ENCODE data around the gene COL4A2.

DNA sequence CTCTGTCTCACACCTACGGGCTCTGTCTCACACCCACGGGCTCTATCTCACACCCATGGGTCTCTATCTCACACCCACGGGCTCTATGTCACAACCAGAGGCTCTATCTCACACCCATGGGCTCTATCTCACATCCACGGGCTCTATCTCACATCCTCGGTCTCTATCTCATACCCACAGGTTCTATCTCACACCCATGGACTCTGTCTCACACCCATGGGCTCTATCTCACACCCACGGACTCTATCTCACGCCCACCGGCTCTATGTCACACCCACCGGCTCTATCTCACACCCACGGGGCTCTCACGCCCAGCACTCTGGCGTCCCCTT is 73.9 kb downstream of the COL4A2 start:
- TF ChIP-seq, protein P1, sequence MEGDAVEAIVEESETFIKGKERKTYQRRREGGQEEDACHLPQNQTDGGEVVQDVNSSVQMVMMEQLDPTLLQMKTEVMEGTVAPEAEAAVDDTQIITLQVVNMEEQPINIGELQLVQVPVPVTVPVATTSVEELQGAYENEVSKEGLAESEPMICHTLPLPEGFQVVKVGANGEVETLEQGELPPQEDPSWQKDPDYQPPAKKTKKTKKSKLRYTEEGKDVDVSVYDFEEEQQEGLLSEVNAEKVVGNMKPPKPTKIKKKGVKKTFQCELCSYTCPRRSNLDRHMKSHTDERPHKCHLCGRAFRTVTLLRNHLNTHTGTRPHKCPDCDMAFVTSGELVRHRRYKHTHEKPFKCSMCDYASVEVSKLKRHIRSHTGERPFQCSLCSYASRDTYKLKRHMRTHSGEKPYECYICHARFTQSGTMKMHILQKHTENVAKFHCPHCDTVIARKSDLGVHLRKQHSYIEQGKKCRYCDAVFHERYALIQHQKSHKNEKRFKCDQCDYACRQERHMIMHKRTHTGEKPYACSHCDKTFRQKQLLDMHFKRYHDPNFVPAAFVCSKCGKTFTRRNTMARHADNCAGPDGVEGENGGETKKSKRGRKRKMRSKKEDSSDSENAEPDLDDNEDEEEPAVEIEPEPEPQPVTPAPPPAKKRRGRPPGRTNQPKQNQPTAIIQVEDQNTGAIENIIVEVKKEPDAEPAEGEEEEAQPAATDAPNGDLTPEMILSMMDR (conservative IDR thresholded peaks at IDR 0.05; ENCODE audit: low read depth, low read length), result no peak
- TF ChIP-seq EZH2 (IDR thresholded peaks at IDR 0.05; ENCODE audit: low read length, unreplicated experiment) (no peak), EZH2phosphoT487 (IDR thresholded peaks at IDR 0.05; ENCODE audit: borderline replicate concordance, low read length) (no peak)
